ENCODE results near the gene WNK2.

Gene WNK2

GRCh38 chr9:93218671-93219420, 34.9 kb downstream of the WNK2 start:
- CTCF ChIA-PET = interaction anchor here (1.0 kb wide), 2 partner anchors 20 to 26 kb away, joined by 3 to 6 read pairs; no protein-coding TSS in a partner anchor
- no peak overlapping the region for H3K27ac ChIP-seq
- no peak for TF ChIP-seq CTCF (conservative IDR thresholded peaks at IDR 0.05; ENCODE audit: low read depth)
- POLR2A ChIA-PET (ENCODE audit: low non-redundant PET) = no interaction called here
- no peak for DNase-seq (ENCODE audit: low spot score)

GRCh38 chr9:93219692-93220091, 35.8 kb downstream of the WNK2 start:
- DNase-seq (ENCODE audit: low spot score) = no peak
- POLR2A ChIA-PET (ENCODE audit: low non-redundant PET) = interaction anchor here (0.6 kb wide), 1 partner anchor 102 kb away, joined by 4 read pairs; no protein-coding TSS in a partner anchor
- no peak overlapping the region for H3K27ac ChIP-seq
- no peak for TF ChIP-seq CTCF (conservative IDR thresholded peaks at IDR 0.05; ENCODE audit: low read depth)
- CTCF ChIA-PET = no interaction called here

GRCh38 chr9:93220627-93221026, 36.7 kb downstream of the WNK2 start:
- TF ChIP-seq CTCF (conservative IDR thresholded peaks at IDR 0.05; ENCODE audit: low read depth) = no peak
- ChIA-PET POLR2A (ENCODE audit: low non-redundant PET) (no interaction called here), CTCF (interaction anchor here (0.7 to 1.0 kb wide), 2 partner anchors 58 to 82 kb away, joined by 3 read pairs; no protein-coding TSS in a partner anchor)
- DNase-seq (ENCODE audit: low spot score) = no peak
- no peak overlapping the region for H3K27ac ChIP-seq

GRCh38 chr9:93221044-93221443, 37.1 kb downstream of the WNK2 start:
- ChIA-PET POLR2A (ENCODE audit: low non-redundant PET) (interaction anchor here (0.6 kb wide), 1 partner anchor 239 kb away, joined by 3 read pairs; no protein-coding TSS in a partner anchor), CTCF (interaction anchor here (0.7 to 1.0 kb wide), 2 partner anchors 58 to 81 kb away, joined by 3 read pairs; no protein-coding TSS in a partner anchor)
- DNase-seq (ENCODE audit: low spot score) = no peak
- no peak for TF ChIP-seq CTCF (conservative IDR thresholded peaks at IDR 0.05; ENCODE audit: low read depth)
- H3K27ac ChIP-seq = no peak overlapping the region

- peak overlapping the region; percentile 90 for H3K27ac ChIP-seq
- POLR2A ChIA-PET (ENCODE audit: low non-redundant PET) = no interaction called here
- CTCF ChIA-PET = interaction anchor here (0.6 to 0.7 kb wide), 3 partner anchors 54 to 947 kb away, joined by 3 to 5 read pairs (median 4); no protein-coding TSS in a partner anchor
- no peak for TF ChIP-seq CTCF (conservative IDR thresholded peaks at IDR 0.05; ENCODE audit: low read depth)
- no peak for DNase-seq (ENCODE audit: low spot score)
Observed at GRCh38 chr9:93222890-93223259, 38.9 kb downstream of the WNK2 start.

- no peak for TF ChIP-seq CTCF (conservative IDR thresholded peaks at IDR 0.05; ENCODE audit: low read depth)
- DNase-seq (ENCODE audit: low spot score) = peak; percentile 99
- peak overlapping the region; percentile 90 for H3K27ac ChIP-seq
- CTCF ChIA-PET = interaction anchor here (0.6 to 1.0 kb wide), 6 partner anchors 54 to 947 kb away, joined by 3 to 6 read pairs (median 4); no protein-coding TSS in a partner anchor
- POLR2A ChIA-PET (ENCODE audit: low non-redundant PET) = no interaction called here
Observed at GRCh38 chr9:93223260-93224180, 39.6 kb downstream of the WNK2 start.

Data from RWPE1 (cell line).